Measurements from ENCODE around the gene ZNF438. TPM values are rescaled to one million over a fixed set of nuclear protein-coding genes. Genes with fewer than 3 reads are reported as not detected.

ZNF438 gene
- total and polyA plus RNA-seq, 2 of the 13 experiments (the other 11 are each of a cell fraction or from before 2014, with no cell fraction given): 0.75 to 0.83 TPM

DNA sequence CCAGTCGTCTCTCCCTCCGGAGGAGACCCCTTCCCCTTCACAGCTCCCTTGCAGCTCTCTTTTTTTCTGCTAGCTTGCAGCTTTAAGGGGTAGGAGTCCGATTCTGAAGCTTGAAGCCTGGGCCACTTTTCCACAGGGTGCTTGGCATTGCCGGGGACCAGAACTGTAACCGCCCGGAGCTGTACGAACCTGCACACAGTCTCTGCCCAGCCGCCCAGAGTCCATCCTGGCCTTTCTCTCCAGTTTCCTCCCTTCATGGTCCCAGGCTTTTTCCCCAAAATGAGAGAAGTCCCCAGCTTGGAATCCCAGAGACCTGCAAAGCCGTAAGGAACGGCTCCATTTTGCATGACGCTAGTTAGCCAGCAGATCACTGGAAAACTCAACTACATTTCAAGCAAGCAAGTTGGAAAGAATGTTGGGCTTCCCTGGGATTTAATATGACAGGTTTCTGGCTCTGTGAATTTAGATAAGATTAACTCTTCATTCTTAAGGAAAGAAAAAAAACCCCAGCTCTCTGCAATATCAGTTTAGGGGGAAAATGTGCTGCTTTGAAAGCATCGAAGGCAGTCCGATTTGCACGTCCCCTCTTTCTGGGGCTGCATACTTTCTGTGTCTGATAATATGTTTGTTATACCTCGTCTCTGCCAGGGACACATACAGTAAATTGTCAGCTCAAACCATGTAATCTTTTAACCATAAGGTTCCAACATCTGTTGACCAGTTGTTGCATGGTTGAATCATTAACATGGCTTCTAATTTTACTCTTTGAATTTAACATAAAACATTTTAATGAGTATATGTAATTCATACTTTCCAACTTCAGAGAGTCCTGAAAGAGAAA is 212.1 kb downstream of the ZNF438 start:
- Histone ChIP-seq H3K4me2 (ENCODE audit: low read depth, low read length) (no peak overlapping the region), H3K36me3 (replicated peaks in 1 of 2; ENCODE audit: control insufficient read depth in 1 of 2, insufficient read depth in 2 of 2, low read length in 2 of 2) (no peaks in the 10 kb centered on the region), H3K27me3 (ENCODE audit: control insufficient read depth in 1 of 2, insufficient read depth in 2 of 2, low read length in 2 of 2) (peaks cover 1 to 8% of the 10 kb centered on the region in 2 experiments; a peak in 3 of 5 replicates), H3K27ac (ENCODE audit: extremely low read length, insufficient read depth, low read length) (no peak overlapping the region), H2AFZ (ENCODE audit: low read length) (no peak overlapping the region), H3K4me3 (replicated peaks in 1 of 3; ENCODE audit: insufficient read depth in 1 of 3, low read depth in 2 of 3, low read length in 3 of 3) (no peak overlapping the region), H3K9ac (ENCODE audit: insufficient read depth, low read depth, low read length) (no peak overlapping the region), H3K9me3 (ENCODE audit: low read length) (no peaks in the 10 kb centered on the region), H4K20me1 (ENCODE audit: insufficient read depth, low read length) (no peaks in the 10 kb centered on the region), H3K79me2 (ENCODE audit: insufficient read depth, low read length) (no peaks in the 10 kb centered on the region), H3K4me1 (ENCODE audit: insufficient read depth, low read length) (no peaks in the 10 kb centered on the region; the same call in 1 of the 2 replicates)
- FAIRE-seq (no peak), DNase-seq (ENCODE audit: low spot score) (no peak), ATAC-seq (no peak)
- 27% methylated on average over 12 of the region's 15 CpGs for WGBS (ENCODE audit: low lambda C conversion rate)
- ChIA-PET POLR2A (no interaction called here), CTCF (ENCODE audit: low intra/inter-chr PET ratio, low total read pairs) (no interaction called here)
- TF ChIP-seq ZNF839 (CRISPR knock-in tag; IDR thresholded peaks at IDR 0.05; ENCODE audit: borderline replicate concordance) (no peak), FLYWCH1 (CRISPR knock-in tag; IDR thresholded peaks at IDR 0.05) (no peak), ZZZ3 (CRISPR knock-in tag; IDR thresholded peaks at IDR 0.05; ENCODE audit: borderline replicate concordance) (no peak), BHLHE40 (IDR thresholded peaks at IDR 0.05; ENCODE audit: low read length) (no peak), ZFAT (CRISPR knock-in tag; conservative IDR thresholded peaks at IDR 0.05) (no peak), XBP1 (CRISPR knock-in tag; IDR thresholded peaks at IDR 0.05) (no peak)
- TF ChIP-seq, protein P1, sequence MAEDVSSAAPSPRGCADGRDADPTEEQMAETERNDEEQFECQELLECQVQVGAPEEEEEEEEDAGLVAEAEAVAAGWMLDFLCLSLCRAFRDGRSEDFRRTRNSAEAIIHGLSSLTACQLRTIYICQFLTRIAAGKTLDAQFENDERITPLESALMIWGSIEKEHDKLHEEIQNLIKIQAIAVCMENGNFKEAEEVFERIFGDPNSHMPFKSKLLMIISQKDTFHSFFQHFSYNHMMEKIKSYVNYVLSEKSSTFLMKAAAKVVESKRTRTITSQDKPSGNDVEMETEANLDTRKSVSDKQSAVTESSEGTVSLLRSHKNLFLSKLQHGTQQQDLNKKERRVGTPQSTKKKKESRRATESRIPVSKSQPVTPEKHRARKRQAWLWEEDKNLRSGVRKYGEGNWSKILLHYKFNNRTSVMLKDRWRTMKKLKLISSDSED (CRISPR knock-in tag; IDR thresholded peaks at IDR 0.05): no peak
- TF ChIP-seq, protein P2, sequence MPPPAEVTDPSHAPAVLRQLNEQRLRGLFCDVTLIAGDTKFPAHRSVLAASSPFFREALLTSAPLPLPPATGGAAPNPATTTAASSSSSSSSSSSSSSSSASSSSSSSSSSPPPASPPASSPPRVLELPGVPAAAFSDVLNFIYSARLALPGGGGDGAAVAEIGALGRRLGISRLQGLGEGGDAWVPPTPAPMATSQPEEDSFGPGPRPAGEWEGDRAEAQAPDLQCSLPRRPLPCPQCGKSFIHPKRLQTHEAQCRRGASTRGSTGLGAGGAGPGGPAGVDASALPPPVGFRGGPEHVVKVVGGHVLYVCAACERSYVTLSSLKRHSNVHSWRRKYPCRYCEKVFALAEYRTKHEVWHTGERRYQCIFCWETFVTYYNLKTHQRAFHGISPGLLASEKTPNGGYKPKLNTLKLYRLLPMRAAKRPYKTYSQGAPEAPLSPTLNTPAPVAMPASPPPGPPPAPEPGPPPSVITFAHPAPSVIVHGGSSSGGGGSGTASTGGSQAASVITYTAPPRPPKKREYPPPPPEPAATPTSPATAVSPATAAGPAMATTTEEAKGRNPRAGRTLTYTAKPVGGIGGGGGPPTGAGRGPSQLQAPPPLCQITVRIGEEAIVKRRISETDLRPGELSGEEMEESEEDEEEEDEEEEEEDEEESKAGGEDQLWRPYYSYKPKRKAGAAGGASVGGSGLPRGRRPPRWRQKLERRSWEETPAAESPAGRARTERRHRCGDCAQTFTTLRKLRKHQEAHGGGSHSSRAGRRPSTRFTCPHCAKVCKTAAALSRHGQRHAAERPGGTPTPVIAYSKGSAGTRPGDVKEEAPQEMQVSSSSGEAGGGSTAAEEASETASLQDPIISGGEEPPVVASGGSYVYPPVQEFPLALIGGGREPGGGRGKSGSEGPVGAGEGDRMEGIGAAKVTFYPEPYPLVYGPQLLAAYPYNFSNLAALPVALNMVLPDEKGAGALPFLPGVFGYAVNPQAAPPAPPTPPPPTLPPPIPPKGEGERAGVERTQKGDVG (CRISPR knock-in tag; IDR thresholded peaks at IDR 0.05; ENCODE audit: borderline replicate concordance): no peak
- TF ChIP-seq, protein P3, sequence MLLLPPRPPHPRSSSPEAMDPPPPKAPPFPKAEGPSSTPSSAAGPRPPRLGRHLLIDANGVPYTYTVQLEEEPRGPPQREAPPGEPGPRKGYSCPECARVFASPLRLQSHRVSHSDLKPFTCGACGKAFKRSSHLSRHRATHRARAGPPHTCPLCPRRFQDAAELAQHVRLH (CRISPR knock-in tag; IDR thresholded peaks at IDR 0.05; ENCODE audit: borderline replicate concordance, low read depth): no peak
- no TSS peak for BruUV-seq (replicated peaks)
- intact Hi-C loops (cut with micrococcal nuclease; ENCODE audit: unreplicated experiment) (no loop called here), in situ Hi-C loops (cut with HindIII; ENCODE audit: extremely low pct_ligation_motif_present, low pct_unique_long_range_greater_than_20kb) (no loop called here)

Measured in HepG2 (cell line).